Fibroblast of villous mesenchyme (primary cell): ENCODE data around the gene CTSC. TPM values are rescaled to one million over a fixed set of nuclear protein-coding genes. Genes with fewer than 3 reads are reported as not detected.

ENCODE experiments used
- DNase-seq: peaks from one replicate; pipeline ENCODE4 v3.0.0-alpha.2; 2010; ENCODE audit warnings: low read depth
- H3K4me3 ChIP-seq: 2 replicates; pipeline ENCODE4 v1.5.1; 2011; ENCODE audit warnings: low read depth, mild to moderate bottlenecking, low read length
- CTCF ChIP-seq: IDR thresholded peaks from 2 replicates; pipeline ENCODE4 v1.5.1; 2012; ENCODE audit warnings: low read depth, mild to moderate bottlenecking, low read length; ENCODE audit not compliant: insufficient read depth
- total RNA-seq: library from RNA; depleted of rRNA; stranded (reverse); fragments of >200 nt; gene quantifications from 2 replicates; pipeline ENCODE4 v1.2.3, GENCODE V29; 2012

Gene CTSC
- total RNA-seq, result 145 and 276 TPM in 2 replicates

DNA sequence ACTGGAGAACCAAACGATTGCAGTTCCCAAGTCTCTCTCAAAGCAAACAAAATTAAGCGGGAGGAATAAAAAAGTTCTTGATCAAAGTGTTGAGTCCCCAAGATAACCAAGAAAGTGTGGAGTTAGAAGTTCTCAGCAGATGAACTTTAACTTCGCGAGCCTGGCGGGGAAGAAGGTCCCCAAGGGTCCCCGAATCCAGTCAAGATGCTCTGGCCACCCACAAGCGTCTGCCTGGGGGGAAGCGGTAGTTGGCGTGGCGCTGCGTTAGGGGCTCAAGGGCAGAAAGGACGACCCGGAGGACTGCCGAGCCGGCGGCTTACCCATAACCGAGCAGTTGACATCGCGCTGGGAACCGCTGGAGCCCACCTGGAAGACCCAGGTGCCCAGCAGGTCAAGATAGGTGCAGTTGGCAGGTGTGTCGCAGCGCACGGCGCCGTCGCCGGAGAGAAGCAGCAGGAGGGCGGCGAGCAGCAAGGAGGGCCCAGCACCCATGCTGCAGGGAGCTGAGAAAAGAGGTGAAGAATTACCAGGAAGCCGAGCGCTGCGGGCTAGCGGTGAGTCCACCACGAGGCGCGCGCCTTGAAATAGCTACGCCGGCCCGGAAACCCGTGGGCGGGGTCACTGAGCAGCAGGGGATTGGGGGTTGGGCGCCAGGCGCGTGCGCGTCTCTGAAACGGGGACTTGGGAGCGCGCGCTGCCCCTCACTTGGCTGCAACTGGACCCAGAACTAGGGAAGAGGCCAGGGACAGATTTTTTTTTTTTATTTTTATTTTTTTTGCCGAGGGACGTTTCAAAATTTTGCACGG is at the start of gene CTSC:
Gene CTSC (minus strand): TSS at position 556 of the 806 bp plus-strand sequence. CDS start 64 bp downstream, at position 492.
- no peak for TF ChIP-seq CTCF
- peak; percentile 92 for DNase-seq
- peak within 1 kb of the TSS; percentile 96 for H3K4me3 ChIP-seq

DNA sequence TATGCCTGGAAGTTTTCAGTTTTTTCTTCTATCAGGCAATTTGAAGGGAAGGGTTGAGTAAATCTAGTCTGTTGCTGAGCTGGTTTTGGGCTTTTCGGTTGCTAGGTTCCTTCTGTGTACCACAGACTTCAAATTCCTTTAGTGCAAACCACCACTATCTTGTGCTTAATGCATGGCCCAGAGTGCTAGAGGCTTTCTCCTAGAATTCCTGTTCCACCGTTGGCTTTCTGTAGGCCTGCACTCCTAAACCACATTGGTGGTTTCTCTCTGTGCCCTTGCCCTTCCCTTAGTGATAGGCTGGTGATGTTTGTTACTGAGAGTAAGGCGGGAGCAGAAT is 47.1 kb upstream of the CTSC start:
- H3K4me3 ChIP-seq, result no peak overlapping the region
- peak; percentile 24 for DNase-seq
- TF ChIP-seq CTCF, result no peak

DNA sequence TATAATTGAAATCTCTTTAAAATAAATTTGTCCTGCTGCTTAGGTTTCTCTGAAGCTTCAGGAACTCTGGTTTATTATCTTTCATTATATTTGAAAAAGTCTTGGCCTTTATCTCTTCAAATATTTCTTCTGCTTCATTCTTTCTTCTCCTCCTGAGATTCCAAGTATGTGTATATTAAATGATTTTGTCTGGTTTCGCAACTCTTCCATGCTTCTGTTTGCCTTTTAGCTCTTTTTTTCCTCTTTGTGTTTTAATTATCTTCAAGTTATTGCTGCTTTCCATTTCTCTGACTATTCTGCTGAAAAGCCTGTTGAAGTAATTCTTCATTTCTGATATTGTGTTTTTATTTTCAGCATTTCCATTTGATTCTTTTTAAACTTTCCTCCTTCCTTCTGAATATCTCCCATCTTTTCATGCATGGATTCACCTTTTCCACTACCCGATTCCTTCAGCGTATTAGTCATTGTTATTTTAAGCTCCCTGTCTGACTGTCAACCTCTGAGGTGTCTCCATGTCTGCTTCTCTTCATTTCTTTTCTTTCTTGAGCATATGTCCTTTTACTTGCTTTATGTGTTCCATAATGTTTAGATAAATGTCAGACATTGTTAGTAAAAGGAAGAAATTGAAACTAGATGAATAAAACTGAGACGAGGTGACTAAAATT is 46.6 kb upstream of the CTSC start:
- H3K4me3 ChIP-seq, result no peak overlapping the region
- DNase-seq, result peak; percentile 34
- no peak for TF ChIP-seq CTCF

GRCh38 chr11:88383447-88383846 is 45.9 kb upstream of the CTSC start:
- TF ChIP-seq CTCF, result no peak
- no peak overlapping the region for H3K4me3 ChIP-seq
- DNase-seq, result no peak

DNA sequence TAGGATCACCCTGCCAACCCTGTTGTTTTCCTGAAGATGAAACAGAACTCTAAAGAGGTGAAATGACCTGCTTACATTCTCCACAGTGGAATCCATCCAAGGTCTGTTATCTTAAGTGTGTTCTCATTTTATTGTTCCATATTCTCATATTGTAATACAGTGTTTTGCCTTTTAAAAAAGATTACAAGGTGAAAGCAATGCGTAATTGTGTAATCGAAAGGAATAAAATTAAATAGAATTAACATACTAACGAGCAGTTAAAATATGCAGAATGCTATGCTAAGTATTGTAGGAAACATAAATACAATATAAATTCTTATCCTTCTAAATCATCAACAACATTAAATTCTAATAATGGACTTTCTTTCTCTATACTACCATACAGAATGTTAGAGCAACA is 41.6 kb upstream of the CTSC start:
- no peak for TF ChIP-seq CTCF
- no peak for DNase-seq
- H3K4me3 ChIP-seq, result no peak overlapping the region

GRCh38 chr11:88378422-88379066 is 41.0 kb upstream of the CTSC start:
- TF ChIP-seq CTCF, result no peak
- no peak overlapping the region for H3K4me3 ChIP-seq
- peak; percentile 18 for DNase-seq
